ENCODE measurements around the gene TFG.

Gene TFG

DNA sequence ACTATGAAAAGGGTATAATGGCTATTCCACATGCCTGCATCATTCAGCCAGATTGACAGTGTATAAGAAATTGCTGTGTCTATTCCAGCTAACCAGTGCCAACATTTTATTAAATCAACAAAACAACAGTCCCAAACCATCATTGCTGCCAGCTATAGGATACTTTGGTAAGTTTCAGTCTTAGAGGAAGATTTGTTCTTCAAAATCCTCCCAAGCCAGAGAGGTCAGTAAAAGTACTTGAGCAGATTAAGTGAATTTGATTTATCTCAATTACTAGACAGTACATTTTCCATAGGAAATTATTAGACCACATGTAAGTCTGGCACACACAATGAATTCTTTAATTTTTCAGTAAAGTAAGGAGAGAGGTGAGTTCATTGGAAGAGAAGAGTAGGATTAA lies 50.7 kb downstream of the TFG start:
- DNase-seq, result peak; percentile 25

DNA sequence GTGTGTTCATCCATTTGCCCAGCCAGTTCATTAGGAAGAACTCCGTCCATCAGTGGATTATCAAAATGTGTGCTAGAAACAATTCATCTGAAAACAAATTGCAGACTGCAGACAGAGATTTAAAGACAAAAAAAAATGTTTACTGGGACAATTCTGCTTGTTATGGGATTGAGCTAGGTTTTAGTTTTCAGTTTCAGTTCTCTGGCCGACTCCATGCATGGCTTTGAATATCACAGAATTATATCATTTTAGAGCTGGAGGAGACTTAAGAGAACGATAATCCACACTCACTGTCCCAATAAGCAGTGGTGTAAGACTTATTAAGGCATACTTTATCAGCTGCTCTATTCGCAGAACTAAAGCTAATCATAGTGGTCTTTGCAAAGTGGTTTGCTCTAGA lies 51.1 kb downstream of the TFG start:
- no peak for DNase-seq

DNA sequence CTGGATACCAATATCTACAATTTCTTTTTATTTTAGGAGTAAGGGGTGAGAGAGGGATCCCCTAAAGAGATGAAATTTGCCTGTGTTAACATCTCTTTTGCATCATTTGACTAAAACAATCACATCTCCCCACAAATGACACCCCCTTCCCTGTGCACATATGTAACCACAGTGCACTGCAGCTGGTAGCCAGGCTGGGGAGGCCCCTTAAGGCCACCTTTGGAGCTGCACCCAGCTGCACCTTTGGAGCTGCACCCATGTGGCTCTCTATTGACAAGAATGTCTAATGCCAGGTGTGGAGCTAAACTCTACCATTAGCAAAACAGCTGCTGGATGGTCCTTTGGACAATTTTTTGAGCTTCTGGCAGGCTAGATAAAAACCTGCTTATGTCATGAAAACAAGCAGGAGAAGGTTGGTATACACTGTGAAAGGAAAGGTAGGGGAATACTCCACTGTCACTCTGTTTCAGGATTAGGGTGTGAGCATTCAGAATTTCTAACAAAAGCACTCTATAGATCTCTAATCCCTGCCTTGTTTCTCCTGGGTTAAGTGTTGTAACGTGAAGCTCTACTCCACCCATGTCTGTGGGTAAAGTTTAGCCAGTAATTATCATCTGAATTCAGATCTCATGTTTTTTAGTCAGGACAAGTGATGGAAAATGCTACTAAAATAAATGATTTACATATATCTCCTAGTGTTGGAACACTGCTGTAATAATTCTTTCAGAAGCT lies 52.1 kb downstream of the TFG start:
- no peak for DNase-seq

DNA sequence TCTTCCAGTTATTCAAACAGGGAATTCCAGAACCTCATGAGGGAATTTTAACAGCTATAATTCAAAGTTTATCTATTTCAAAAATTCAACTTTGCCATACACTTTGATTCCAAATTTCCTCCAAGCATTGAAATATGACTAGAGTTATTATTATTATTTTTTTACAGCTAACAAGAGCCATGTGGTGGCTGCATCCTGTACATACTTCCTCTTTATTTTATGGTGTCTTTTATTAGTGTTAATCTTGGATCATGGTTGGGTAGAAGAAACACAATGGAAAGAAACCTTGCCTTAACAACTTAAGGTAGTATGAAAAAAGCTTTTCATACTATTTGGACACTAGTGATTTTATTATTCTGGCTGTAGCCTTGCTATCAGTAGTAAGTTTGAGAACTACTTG lies 52.7 kb downstream of the TFG start:
- no peak for DNase-seq

DNA sequence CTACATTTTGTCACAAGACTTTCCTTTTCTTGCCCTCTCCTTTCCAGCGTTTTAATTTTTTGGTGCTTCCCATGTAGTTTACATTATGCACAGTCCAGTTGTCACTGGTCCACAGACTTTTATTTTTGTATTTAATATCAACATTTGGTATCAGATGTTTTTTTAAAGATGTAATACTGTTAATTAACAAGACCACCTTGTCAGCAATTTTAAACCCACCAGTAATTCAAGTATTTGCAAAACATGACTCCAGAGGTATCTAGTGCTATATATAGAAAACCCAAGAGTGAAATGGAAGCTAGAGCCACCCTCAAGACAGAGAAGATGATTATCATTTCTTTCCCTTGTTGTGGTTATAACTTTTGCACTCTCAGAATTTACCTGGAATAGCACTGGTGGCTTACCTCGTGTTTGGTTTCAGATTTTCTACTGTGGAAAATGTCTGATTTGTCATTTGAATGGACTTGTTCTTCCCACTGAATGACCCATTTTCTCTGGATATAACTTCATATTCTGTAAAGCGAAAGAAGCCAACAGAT lies 56.2 kb downstream of the TFG start:
- no peak for DNase-seq

DNA sequence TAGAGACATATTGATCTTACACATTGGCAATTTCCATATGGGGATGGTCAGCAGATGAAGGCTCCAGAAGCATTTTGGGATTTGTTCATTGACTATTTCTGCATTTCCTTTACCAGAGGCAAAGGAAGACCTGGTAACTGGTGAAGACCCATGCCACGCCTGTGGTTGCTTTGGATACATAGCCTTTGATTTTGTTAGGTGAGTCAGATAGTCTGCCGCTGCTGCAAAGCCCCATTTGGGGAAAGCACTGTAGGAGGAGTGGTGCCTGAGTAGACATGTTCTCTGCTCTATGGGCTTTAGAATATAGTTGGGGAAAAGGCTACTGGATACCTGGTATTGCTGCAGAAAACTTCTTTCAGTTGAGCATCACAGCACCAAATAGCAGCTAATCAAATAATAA lies 56.8 kb downstream of the TFG start:
- no peak for DNase-seq

DNA sequence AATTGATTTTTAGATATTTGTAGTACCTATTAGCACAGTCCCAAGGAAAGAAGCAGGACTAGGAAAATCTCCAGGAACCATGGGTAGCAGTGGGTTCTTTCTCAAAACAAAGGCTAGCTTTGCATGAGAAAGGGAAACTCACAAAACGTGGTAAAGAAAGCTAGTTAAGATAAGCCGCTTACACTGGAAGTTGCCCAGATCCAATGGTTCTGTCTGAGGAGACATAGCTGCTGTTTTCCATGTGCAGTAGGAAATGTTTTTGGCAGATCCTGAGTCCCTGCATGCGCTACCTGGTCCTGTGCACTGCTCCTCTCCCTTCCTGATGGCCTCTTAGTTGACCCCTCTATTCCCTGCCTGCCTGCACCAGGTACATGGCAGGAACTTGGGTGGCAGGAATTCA lies 60.4 kb downstream of the TFG start:
- DNase-seq, result no peak

DNA sequence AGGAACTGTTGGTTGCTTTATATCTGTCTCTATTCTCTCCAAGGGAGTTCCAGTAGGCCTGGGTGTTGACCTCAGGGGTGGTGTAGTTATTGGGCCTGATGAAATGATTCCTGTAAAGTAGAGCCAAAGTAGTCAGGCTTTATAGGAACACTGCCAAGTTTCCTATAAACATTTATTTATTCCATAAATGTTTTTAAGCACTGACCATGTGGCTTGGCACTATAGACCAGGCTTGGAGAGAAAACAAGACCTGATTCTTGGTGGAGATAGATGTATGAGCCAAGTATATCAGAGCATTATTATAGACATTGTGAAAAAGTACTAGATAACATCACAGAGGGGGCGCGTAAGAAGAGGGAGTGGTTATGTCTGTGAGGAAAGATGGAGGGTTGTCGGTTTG lies 65.9 kb downstream of the TFG start:
- no peak for DNase-seq

DNA sequence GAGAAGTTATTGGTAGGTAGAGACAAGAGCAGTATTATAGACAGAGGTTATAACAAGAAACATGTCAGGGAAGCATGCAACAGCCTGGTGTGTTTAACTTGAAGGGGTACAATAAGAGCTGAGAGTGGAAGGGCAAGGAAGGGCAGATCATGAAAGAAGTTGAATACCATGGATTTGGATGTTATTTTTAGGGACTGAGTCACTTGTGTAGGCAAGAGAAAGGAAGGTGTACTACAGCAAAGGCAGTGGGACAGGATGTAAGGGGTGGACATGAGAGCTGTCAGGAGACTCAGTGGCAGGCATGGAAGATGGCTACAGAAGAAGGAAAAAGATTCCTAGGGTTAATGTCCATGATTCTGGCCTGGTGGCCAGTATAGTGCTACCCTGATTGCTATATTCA lies 66.4 kb downstream of the TFG start:
- no peak for DNase-seq

DNA sequence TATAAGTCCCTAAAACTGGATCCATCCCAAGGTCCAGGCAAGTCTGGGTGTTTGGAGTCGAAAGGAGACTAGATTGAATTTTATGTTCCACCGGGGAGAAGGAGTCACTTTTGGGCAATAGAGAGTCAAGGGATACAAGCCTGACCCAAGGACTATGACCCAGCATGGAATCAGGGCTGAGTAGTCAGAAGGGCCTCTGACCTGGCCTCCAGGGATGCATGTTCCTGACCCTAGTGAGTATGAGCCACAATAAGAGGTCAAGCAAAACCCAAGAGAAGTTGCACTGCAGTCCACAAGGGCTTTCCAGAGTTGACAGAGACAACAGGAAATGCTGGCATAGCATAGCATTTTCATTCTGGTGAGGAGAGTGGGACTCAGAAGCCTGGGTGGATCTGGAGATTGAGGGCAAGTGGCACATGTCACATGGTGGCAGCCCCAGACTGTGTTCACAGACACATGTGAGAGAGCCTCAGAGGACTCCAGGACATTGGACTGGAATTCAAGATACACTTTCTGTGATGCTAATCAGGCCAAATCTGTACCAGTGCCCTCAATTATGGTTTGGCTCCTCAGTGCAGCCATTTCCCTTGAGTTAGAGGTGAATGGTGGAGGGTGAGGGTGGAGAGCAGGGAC lies 66.9 kb downstream of the TFG start:
- no peak for DNase-seq

DNA sequence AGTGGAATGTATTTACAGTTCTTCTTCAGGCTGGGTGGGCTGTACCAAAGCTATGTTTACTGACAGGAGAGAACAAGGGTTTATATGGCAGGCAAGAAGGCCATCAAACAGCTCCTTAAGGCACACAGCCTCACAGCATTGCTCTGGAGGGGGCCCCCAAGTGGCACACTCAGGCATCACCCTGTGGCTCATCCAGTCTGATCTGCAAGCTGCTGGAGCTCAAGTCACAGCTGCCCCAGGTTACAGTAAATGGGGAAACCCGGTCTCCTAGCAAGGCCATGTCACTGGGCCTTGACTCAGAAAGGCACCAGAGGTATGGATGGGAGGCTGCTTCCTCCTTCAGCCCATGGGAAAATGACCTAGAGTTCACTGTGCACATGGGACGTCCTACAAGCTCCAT lies 67.5 kb downstream of the TFG start:
- no peak for DNase-seq

DNA sequence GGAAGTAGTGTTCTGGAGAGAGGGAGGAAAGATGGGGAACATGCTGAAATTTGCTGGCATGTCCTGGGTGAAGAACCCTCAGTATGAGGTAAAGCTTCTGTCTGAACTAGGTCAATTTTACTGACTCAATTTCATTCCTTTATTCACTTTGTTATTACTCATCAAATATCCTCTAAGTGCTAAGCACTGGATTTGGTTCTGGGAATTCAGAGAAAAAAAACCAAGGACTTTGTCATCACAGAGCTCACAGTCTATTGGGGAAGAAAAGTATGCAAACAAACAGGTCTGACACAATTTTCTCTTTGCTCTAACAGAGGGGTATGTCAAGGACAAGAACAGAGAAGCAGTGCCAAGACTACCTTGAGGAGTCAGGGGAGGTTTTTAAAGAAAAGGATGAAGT lies 68.0 kb downstream of the TFG start:
- DNase-seq, result no peak

DNA sequence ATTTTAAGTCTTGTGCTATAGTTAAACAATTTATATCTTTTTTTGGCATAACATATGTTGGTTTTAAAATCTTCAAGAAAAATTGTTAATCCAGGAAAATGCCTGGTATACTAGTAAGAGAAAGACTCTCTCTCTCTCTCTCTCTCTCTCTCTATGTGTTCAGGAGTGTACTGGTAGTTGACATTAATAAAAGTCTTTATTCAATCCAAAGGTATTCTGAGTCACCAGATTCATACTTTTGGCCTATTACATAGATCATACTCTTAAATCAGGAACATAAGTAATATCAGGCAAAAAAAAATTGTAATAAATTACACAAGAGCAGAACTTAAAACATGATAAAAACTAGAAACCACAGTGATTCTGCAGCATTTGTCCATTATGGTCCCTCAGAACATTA lies 70.2 kb downstream of the TFG start:
- no peak for DNase-seq

DNA sequence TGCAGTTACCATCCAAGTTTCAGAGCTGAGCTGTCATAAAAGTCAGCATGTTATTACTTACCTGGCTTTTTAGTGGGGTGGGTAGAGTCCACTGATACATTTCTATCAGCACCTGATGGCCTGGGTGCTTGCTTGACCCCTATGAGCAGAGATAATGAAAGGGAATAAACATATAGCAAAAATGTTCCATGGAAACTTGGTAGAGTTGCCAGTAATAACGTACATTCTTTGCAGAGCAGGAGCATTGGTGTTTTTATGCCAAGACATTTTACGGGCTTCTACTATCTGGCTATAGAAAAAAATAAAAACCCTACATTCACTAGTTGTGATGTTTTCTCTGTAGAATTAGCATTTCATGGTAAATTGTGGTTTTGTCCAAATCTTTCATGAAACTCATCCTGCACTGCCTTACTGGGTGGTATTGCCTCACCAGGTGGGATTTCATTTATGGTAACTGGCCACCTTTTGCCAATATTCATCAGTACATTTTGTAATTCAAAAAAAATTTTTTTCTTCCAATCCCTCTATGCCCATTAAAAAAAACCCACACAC lies 70.9 kb downstream of the TFG start:
- no peak for DNase-seq

DNA sequence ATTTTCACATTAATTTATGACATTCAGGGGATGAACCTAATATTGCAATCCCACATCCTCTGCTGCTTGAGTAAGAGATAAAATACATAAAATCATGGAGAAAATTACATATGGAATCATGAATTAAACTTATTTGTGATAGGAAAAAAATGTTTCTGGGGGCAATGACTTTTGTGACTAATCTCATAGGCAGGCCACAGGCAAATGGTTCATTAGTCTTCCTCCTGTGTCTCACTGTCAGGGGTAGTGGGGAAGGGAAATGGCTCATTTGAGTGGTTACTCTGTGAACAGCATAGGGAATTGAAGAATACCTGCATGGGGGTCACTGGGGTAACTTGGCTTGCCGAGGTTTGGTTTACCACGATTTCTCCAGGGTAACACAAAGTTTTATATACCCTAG lies 72.0 kb downstream of the TFG start:
- DNase-seq, result no peak

DNA sequence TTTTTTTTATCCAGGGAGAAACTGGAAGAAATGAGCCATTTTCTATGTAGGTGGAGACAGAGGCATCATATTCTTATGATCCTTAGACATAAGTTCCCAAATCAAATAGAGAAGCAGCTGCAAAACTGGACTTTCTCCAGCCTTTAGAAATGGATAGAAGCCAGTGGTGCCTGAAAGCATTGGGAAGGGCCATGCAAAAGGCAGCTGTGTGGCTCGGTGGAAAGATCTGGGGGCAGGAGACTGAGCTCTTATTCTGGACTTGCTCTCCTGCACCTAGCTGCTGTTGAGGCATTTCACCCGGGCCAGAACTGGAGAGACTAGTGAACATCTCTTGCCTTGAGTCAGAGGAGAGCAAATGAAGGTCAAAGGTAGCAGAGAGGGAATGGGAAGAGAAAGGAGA lies 73.1 kb downstream of the TFG start:
- DNase-seq, result no peak

DNA sequence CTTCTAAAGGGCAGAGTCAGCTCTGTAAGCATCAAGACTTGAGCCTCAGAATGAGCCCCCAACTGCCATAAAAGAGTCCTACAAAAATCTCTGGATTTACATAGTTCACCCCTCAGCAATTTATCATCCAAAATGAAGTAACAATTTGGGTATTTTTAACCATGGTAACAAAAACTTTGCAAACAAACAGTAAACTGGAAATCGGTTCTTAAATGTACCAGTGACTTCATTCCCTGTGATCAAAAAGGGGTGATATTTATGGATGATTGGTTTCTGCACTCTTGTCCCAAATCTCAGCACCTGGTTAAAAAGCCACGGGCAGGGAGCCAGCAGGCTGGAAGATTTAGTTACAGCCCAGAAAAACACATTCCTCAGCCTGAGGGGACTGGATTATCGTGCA lies 73.6 kb downstream of the TFG start:
- DNase-seq, result peak; percentile 42

DNA sequence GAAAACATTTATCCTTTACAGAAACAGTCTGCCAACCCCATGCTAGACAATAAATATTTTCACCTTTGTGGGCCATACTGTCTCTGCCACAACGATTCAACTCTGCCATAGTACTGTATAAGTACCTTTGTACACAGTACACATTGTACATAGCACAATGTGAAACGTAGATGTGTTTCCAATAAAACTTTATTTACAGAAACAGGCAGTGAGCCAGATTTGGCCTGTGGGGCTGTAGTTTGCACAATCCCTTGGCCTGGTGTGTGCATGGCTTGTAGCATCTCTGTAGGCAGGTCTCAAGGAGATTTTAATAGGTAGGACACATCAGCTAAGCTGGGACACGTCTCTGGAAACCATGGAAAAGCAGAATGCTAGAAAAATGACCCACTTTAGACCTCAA lies 74.3 kb downstream of the TFG start:
- no peak for DNase-seq

DNA sequence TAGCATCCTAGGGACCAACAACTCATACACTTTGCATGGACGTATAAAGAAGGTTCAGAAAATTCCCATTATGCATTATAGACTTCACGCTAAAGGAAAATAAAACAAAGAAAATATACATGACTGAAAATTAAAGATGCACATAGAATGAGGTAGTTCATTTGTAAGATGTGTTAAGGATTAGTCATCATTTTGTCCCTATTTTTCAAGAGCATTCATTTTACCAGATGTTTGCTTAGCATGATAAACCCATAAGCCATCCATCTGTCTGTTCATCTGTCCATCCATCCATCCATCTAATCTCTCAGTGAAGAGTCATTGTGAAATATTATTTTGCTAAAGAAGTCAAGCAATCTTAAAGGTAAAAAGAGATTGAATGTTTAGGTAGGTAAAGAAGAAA lies 80.3 kb downstream of the TFG start:
- no peak for DNase-seq

DNA sequence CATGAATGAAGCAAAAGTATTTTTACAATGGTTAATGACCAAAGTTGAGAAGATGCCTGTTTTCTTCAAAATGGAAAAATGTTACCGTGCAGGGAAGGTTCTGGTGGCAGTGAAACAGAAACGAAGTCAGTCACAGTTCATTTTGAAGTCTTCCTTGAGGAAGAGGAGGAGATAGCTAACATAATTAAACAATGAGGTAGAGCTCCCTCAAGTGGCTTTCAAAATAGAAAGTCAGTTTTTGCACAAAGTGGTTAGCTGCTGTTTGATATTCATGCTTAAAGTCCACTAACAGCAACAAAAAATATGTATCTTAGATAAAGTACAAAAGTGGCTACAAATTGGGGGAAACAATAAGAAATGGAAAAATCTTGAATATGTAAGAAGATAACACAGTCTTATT lies 87.3 kb downstream of the TFG start:
- DNase-seq, result no peak

DNA sequence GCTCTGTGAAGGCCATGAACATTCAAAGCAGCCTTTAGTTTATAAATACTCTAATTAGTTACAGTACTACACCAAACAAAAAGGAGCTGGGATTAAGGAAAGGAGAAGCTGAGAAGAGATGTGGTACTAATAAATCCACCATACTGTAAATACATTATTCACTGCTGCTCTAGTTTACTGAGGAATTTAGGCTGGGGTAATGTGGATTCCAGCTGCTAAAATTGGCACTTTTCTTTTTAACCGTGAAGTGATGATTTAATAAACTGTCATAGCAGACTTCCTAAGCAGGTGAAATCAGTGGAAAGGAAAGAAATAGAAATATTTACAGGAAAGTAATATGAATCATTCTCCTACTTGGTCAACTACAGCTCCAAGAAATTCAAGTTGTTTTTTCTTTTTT lies 88.7 kb downstream of the TFG start:
- peak; percentile 23 for DNase-seq

Measured in eye (tissue), 1 donor.